NCI-H2107 treated with DMSO at 0.1 percent for 48 hours (cell line): ENCODE data around the gene TMEM116.
"Not testable (repeated sequence)": the region's sequence is repeated elsewhere in the genome, so short reads cannot be mapped to it uniquely, and the experiment has no call there.

ENCODE experiments used
- DNase-seq: peaks from one replicate; lab custom pipeline; 2025; ENCODE audit not compliant: unreplicated experiment; lab: John Stamatoyannopoulos, UW

TMEM116 gene

DNA sequence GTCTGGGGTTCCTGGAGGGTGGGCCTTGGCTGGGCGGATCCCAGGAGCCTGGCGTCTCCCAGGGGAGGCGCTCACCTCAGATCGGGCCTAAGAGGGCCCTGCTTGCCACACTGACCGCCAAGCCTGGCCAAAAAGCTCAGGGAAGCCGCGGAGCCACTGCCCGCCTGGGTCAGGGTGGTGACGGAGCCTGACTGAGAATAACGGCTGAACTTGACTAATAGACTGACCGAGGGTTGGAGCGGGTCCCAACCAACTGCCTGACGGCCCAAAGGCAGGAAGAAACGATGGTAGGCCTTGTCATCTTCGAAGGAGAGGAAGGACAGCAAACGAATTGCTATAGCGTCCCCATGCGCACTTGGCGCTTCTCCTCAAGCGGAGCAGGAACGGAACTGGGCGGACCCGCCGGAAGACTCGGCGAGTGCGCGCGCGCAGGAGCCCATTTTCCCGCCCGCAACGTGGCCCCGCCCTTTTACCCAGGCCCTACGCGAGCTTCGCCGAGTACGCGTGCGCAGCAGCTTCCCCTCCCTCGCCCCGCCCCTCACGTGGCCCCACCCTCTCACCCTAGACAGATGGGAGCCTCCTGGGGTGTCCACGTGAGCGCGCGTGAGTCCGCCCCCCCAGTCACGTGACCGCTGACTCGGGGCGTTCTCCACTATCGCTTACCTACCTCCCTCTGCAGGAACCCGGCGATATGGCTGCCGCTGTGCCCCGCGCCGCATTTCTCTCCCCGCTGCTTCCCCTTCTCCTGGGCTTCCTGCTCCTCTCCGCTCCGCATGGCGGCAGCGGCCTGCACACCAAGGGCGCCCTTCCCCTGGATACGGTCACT is at the start of gene TMEM116, which contains the start of gene ERP29:
TMEM116 (minus strand) TSS at position 391 of the 826 bp plus-strand sequence. CDS start 7,895 bp downstream, outside the sequence.
ERP29 (plus strand) TSS at position 652 of the 826 bp plus-strand sequence; CDS start at position 692, 40 bp downstream.
- DNase-seq, result peak; percentile 94

DNA sequence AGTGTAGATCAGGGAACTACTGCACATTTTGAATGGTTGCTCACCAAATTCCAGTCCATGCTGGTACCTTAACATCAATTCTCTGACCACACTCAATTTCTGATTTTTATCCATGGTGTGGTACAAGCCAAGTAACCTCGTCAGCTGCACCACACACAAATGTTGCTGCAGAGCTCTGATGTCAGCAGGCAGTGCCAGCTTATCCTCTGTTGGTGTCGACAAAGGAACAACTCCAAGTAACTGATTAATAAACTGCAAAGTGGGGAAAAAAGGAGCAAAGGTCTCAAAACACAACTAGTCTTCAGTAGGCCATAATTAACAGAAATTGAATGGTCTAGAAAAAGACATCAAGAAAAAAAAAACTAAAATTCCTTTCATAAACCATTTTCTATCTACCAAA is 48.2 kb upstream of the TMEM116 start:
- no peak for DNase-seq

DNA sequence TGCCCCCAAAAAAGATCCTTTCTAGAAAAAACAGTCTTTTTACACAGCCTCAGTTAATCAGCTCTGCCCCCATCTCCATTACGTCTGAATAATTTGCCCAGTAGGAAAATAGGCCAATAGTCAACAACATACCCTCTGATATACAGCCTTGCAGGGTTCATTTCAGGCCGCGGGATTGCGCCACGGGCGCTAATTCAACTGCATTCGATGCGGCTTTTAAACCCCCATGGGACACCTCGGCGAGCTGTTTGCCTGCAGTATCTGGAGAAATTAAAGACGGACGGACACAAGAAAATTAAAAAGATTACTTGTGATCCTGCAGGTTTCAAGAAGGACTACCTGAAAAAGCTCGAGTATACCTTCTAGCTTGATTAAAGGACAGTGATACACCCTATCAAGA is 36.4 kb upstream of the TMEM116 start:
- no peak for DNase-seq

DNA sequence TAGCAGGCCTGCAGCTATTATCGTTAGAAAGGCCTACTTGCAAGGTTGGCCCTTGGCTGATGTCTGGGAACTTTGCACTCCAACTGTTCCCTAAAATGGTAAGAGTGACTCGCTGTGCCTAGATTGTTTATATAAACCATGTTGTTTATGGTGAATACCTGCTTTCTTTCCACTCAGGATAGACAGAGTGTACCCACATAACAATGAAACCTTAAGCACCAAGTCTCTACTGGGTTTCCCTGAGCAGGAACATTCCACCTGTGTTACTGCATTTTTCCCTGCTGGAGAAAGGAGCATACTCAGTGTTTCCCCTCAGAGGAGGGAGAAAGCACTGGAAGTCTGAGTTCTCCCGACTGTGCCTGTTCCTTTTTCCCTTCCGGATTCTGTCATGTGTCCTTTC is 33.0 kb upstream of the TMEM116 start:
- no peak for DNase-seq

DNA sequence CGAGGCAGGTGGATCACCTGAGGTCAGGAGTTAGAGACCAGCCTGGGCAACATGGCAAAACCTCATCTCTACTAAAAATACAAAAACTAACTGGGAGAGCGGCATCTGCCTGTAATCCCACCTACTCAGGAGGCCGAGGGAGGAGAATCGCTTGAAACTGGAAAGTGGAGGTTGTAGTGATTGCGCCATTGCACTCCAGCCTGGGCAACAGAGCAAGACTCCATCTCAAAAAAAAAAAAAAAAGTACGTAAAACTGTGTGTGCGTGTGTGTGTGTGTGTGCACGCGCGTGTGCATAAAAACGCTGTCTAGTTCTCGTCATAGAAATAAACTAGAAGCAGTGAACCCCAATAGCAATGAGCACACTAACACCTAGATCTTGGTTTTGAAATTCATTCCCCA is 23.6 kb upstream of the TMEM116 start:
- not testable (repeated sequence) for DNase-seq

DNA sequence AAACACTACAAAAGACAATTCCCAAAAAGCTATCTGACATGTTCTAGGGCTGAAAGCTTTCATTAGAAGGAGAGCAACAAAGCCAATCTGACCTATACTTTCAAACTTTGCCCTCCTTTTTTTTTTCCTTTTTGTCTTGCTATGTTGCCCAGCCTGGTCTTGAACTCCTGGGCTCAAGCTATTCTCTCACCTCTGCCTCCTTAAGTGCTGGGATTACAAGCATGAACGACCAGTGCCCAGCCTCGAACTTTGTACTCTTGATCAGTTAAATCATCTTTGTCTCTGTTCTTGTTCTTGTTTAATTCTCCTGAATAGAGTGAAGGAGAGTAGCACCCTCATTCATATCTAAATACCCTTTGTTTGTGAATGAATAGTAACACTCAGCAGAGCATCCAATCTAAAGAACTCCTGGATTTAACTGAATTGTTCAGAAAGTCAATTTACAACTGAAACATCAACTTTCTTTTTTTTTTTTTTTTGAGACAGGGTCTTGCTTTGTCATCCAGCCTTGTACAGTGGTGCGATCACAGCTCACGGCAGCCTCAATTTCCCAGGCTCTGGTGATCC is 22.3 kb upstream of the TMEM116 start:
- DNase-seq, result no peak

DNA sequence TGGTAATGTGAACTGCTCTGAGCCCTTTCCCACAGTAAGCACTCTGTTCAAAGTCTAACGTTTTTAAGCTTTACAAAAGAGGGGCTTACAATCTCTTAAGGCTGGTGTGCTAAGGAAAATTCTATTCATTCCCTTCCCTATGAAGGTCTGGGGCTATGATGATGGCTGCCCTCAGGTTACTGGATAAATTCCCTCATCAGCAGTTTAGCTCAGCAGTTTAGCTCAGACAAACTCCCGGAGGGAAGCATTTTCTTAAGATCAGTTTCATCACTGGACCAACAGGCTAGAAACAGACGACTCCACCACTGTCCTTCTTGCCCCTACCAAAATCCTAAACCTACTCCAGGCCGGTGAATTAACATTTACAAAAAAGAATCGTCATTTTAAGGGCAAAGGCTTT is 19.3 kb upstream of the TMEM116 start:
- no peak for DNase-seq

DNA sequence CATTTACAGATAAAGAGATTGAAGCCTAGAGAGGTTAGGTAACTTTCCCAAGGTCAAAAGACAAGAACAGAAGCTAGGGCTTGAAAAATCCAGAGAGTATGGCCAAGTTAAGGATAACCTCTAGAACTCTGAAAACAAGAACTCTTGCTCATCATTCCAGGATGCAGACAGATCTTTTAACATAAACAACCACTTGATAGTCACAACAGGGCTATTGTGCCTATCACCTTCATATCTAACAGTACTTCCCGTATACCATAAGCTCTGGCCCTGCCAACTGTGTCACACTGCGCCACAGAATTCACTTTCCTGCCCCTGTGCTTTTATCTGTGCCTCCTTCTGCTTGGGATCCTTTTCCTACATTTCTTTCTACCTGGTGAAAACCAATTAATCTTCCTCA is 18.5 kb upstream of the TMEM116 start:
- DNase-seq, result no peak

DNA sequence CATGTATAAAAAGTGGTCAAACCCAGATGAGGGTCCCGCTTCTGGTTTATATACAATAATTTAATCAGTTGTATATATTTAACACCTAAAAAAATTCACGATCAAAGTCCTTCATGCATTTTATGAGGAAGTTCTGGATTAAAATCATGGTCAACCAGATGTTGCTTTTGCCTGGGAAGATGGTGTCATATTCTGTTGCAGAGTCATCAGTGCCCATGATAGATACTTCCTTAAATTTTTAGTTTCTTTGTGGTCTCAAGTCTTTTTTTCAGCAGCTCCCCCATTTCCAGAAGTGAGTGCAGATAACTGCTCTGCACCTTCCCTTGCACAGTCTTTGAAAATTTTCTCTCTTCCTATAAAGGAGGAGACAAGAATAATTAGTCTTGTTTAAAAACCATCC is 16.3 kb upstream of the TMEM116 start:
- DNase-seq, result no peak

DNA sequence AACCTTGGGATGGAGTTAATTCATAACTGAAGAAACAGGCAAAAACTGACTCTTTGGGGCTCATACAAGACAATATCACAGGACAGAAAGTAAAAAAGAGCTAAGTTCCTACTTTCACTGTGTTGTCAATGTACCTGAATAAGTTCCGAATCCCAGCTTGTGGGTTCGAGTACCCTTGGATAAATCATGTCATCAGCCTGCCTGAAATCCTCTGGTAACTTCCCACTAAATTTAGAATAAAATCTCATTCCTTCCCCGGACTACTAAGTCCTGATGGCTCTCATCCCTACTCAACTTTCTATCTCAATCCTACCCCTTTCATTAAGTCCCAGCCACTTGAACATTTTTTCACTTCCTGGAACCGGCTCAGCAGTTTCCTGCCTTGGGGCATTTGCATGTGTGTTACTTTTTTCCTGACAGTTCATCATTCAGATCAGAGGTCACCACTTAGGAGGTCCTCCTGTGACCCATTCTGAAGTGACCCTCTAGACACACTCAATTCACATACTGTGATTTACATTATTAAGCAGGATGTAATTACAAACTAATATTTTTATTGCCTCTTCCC is 12.9 kb upstream of the TMEM116 start:
- no peak for DNase-seq

DNA sequence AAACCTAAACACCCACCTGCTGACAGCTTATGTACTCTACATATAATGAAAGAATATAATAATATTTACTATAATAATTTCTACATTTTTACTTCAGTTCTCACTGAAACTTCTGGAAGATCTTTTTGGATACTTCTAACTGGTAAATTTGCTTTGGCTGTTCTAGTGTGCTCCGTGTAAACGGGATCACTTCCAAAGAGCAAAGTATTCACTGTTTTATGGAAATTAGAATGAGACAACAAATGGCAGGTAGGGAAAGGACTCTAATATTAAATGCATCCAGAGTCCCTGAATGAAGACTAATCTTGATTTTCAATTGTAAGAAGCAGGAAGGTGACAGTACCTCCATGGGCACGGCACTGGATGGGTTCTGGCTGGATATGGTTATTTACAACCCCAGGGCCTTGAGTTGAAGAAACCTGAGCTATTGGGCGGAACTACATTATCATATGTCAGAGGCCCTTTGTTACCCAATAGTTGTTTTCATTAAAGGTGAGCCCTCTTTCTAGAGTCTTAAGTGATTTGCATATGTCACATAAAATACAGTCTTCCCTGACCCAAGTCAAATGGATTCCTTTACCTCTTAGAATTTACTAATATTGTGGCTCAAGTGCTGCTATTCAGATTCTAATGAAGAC is 10.9 kb upstream of the TMEM116 start:
- no peak for DNase-seq

DNA sequence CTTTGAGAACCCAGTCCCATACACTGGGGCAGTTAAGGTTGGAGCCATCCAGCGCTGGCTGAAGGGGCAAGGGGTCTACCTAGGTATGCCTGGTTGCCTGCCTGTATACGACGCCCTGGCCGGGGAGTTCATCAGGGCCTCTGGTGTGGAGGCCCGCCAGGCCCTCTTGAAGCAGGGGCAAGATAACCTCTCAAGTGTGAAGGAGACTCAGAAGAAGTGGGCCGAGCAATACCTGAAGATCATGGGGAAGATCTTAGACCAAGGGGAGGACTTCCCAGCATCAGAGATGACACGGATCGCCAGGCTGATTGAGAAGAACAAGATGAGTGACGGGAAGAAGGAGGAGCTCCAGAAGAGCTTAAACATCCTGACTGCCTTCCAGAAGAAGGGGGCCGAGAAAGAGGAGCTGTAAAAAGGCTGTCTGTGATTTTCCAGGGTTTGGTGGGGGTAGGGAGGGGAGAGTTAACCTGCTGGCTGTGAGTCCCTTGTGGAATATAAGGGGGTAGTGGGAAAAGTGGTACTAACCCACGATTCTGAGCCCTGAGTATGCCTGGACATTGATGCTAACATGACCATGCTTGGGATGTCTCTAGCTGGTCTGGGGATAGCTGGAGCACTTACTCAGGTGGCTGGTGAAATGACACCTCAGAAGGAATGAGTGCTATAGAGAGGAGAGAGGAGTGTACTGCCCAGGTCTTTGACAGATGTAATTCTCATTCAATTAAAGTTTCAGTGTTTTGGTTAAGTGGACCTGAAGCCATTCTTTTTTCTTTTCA is 9.5 kb upstream of the TMEM116 start:
- DNase-seq, result no peak

DNA sequence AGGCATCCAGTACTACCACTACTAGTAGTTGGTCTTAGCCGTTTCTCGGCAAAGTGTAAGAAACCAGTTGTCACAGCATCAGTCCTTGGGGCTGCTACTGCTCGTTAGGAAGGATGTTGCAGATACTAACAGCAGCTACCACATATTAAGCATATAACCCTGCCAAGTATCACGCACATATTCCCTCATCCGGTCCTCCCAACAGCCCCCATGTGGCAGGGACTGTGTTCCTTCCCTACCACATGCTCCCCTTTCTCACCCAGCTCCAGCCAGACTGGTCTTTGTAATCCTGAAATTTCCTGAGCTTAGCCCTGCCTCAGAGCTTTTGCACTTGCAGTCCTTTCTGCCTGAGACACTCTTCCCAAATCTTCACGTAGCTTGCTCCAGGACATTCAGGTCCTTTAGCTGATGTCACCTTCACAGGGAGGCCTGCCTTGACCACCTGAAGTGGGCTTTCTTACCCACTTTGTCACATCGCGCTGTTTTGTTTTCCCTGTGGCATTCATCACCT is 8.0 kb upstream of the TMEM116 start:
- DNase-seq, result no peak

DNA sequence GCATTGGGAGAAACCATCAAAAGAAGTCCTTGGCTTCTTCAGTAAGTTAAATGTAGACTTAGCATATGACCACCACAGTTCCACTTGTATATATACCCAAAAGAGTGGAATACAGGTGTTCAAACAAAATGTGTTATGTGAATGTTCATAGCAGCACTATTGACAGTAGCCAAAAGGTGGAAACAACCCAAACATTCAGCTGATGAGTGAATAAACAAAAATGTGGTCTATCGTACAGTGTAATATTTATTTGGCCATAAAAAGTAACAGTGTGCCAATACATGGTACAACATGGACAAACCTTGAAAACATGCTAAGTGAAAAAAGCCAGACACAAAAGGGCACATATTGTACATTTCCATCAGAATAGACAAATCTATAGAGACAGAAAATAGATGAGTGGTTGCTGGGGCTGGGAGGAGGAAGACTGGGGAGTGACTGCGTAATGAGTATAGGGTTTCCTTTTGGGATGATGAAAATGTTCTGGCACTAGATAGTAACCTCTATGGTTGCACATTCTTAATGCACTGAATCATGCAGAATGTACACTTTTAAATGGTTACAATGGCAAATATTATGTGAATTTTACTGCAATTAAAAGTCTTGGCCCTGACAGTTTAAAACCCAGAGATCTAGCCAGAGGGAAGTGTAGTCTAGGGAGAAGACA is 5.7 kb upstream of the TMEM116 start:
- no peak for DNase-seq

DNA sequence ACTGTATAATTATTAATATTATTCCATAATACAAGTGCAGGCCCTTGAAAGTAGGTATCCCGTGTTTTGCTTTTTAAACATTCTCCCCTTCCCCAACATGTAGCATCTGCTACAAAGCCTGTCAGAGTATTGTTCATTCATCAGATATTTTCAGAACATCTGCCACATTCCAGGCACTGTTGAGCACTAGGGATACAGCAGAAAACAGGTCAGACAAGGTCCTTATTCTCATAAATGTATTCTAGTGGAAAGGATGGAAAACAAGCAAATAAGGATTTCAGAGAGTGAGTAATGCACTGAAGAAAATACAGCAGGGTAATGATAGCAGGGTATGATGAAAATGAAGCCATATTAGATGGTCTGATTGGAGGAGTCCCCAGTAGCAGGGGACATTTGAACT is 4.1 kb upstream of the TMEM116 start:
- DNase-seq, result no peak

DNA sequence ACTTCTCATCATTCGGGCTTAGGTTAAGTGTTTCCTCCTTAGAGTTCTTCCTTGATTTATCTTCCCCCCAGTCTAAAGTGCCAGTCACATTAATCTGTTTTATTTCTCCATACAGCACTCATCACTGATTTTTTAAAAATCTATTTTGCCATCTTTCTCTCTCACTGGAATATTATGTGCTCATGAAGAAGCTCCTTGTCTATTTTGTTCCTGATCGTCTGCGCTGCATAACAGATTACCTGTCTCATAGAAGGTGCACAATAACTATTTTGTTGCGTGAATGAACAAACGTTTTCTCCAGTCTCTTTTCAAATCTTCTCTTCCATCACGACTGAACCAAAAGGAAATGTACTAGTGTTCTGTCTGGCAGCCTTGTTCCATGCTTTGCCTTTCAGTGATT is 3.0 kb upstream of the TMEM116 start:
- DNase-seq, result no peak

DNA sequence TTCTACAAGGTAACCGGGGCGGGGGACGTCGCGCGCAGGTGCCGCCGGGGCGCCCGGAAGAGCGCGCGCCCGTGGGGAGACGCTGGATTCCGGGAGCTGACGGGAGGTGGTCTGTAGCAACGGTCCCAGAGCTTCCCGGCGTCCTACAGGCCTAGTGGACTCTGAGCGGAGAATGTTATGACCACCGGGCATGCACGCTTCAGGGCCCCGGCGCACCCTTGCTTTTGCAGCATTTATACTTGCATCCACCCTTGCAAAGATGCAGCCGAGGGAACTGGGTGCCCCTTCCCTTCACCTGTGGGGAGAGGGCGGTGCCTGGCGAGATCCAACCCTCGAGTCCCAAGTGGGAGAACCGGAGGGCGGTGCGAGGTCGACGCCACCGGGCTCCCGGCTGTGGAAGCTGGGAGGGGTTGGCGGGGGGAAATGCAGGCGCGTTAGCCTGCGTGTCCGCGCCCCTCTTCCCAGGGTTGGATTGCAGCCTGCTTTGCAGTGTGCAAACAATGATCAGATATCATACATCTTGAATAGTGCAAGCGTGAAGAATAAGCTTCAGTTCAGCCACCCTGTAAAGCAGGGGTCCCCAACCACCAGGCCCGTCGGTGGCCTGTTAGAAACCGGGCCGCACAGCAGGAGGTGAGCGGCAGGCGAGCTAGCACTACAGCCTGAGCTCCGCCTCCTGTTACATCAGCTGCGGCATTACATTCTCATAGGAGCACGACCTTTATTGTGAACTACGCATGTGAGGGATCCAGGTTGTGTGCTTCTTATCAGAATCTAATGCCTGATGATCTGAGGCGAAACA is 837 bp upstream of the TMEM116 start:
- peak; percentile 74 for DNase-seq

DNA sequence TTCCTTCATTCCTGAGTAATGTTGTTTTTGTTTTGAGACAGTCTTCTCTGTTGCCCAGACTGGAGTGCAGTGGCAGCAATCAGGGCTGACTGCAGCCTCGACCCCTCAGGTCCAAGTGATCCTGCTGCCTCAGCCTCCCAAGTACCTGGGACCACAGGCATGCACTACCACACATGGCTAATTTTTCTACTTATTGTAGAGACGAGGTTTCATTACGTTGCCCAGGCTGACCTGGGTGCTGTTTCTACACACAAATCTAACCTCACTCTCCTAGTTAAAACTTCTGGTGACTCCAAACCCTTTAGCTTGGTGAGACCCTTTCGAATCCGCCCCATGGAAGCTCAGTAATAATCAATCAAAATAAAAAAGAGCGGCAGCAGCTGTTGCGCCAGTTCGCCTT is 1.3 kb downstream of the TMEM116 start:
- no peak for DNase-seq
